PFSK-1 (cell line): ENCODE data around the gene PRKCG.

ENCODE experiments used
- POLR2AphosphoS5 ChIP-seq: IDR thresholded peaks from 2 replicates; pipeline ENCODE4 v1.6.1; 2012; ENCODE audit warnings: low read depth, mild to moderate bottlenecking, control low read depth, low read length, moderate library complexity
- REST ChIP-seq, 2 experiments: IDR thresholded peaks; 2 replicates each; pipeline versions ENCODE4 v1.6.1 to v1.8.0; 2011 to 2012; ENCODE audit warnings: low read depth in 2 of 2, low read length in 2 of 2, control low read depth in 1 of 2, inconsistent platforms in 1 of 2, mild to moderate bottlenecking in 1 of 2, moderate library complexity in 1 of 2; ENCODE audit not compliant: insufficient read depth in 1 of 2
- SIN3A ChIP-seq: IDR thresholded peaks from 2 replicates; pipeline ENCODE4 v1.6.1; 2012; ENCODE audit warnings: mild to moderate bottlenecking, low read length, moderate library complexity, borderline replicate concordance; ENCODE audit not compliant: insufficient read depth

DNA sequence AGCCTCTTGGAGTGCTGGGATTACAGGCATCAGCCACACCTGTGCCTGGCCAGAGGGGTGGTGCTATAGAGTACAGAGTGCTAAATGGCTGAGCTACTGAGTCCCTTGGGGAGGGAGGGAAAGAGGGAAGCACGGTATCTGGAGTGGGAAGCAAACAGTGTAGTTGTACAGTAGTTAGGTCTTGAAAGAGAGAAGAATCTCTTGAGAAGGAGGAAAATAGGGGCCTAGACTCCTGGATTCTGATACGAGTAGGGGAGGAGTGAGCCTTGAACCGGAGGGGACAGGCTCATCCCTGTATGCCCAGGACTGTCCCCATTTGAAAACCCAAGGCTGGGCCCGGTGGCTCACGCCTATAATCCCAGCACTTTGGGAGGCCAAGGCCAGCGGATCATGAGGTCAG lies 9.2 kb upstream of the PRKCG start:
- TF ChIP-seq POLR2AphosphoS5 (no peak), REST (IDR thresholded peaks at IDR 0.05; ENCODE audit: insufficient read depth in 1 of 2, low read depth in 2 of 2, low read length in 2 of 2) (no peak), SIN3A (no peak)
